SK-MEL-5 (cell line): ENCODE results near the gene ASZ1. TPM values are rescaled to one million over a fixed set of nuclear protein-coding genes. Genes with fewer than 3 reads are reported as not detected.

Experiments used
- DNase-seq: peaks from one replicate; pipeline ENCODE4 v3.0.0-alpha.2; 2016; ENCODE audit warnings: low read depth, low spot score
- in situ Hi-C: cut with HindIII; loops from 2 replicates; pipeline ENCODE4 v1.10.0; 2016; ENCODE audit warnings: low sequenced_read_pairs, high pct_unique_total_duplicates, low pct_unique_long_range_greater_than_20kb
- total RNA-seq: library from RNA; depleted of rRNA; stranded (reverse); fragments of >200 nt; shearing (Covaris generic); gene quantifications from 2 replicates; pipeline ENCODE4 v1.2.3, GENCODE V29; 2014

Gene ASZ1
- total RNA-seq, 1 experiment from 2014 or later: 1.3 TPM

DNA sequence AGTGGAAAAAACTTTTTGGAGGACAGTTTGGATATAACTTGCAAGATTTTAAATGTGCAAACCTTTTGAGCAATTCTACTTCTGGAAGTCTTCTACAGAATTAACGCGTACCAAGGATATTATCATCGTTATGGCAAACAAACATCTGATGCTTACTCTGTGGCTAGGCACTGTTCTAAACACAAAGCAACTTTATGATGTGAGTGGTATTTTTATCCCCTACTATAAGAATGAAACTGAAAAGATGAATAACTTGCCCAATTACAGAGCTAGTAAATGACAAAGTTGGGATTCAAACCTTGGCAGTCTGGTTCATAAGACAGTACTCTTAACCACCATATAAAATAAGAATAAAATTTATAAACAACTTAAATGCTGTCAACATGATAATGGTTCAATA lies 15.8 kb downstream of the ASZ1 start:
- peak; percentile 61 for DNase-seq
- in situ Hi-C loops: no loop called here

DNA sequence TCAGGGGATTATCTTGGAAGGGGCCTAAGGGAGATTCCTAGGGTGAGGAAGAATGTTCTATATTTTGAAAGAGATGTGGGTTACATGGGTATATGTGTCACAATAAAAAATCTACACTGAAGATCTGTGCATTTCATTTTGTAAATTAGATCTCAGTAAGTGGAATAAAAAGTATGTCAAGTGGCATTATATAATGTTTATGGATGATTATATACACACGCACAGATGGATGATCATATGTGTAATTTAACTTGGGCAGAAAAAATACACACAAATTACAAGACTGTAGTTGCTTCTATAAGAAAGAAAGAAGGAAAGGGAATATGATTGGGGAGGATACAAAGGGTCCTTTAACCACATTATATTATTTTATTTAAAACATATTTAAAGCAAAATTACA lies 18.5 kb downstream of the ASZ1 start:
- in situ Hi-C loops: no loop called here
- no peak for DNase-seq

DNA sequence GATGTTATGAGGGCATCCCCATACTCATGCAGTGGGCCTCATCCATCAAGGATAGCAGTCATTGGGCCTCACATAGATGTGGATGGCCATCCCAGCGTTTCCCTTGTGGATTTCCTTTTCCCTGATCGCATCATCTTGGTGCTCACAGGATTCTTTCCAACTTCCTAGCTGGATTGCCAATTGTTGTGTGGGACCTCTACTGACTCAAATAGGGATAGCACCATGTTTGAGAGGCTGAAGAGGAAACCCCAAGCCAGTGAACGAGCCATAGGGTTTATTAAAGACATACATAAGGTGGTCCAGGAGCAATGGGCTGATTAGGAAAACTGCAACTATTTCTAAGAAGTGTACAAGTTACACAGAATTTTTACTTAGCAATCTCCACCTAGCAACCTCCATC lies 21.8 kb downstream of the ASZ1 start:
- in situ Hi-C loops: no loop called here

DNA sequence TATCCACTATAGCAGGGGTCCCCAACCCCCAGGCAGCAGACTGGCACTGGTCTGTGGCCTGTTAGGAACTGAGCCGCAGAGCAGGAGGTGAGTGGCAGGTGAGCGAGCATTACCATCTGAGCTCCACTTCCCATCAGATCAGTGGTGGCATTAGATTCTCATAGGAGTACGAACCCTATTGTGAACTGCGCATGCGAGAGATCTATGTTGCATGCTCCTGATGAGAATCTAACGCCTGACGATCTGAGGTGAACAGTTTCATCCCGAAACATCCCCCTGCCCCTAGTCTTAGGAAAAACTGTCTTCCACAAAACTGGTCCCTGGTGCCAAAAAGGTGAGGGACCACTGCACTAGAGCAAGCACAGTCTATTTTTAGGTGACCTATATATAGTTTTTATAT lies 23.6 kb downstream of the ASZ1 start:
- no peak for DNase-seq
- in situ Hi-C loops: no loop called here

More for the DNA sequence above, 21.8 kb downstream of the ASZ1 start:
- DNase-seq: peak; percentile 23

DNA sequence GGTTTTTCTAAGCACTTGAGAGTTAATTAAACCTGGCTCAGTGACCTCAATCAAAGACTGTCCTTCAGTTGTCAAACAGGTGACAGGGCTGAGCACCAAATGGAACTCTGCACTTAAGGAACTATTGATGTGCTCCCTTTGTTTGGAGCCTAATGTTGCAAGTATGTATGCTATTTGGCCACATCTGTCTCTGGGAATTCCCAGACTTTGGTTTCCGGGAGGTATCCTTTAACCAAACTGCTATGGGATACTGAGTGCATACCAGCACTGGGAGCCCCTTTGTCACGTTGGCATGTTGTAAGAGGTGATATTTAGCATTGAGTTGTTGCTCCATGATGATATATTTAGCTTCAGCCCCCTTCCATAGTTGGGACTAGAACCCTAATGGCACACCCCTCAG lies 25.2 kb downstream of the ASZ1 start:
- no peak for DNase-seq
- in situ Hi-C loops: no loop called here

DNA sequence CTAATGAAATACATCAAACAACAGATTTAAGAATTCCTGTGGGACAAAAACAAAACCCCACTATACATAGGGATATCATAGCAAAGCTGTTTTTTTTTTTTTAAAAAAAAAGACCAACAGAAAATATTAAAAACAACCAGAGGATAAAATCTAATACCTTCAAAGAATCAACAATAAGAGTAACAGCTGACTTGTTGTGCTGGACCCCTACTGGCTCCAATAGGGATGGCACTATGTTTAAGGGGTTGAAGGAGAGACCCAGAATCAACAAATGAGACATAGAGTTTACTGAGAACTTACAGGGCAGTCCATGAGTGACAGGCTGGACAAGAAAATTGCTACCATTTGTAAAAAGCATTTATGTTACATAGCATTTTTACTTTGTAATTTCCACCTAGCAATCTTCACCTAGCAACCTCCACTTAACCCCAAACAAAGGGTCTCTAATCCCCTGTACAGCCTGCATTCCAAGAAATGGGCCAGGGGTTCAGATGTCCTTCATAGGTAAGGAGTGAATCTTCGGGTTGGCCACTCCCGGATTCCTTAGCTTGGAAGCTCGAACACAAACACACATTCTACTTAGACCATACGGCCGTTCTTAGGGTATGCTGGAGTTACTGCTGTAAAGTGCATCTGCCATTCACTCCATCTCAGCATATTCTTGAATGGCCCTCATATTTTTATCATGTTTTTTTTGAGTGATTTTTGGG lies 25.8 kb downstream of the ASZ1 start:
- in situ Hi-C loops: no loop called here
- DNase-seq: peak; percentile 51

DNA sequence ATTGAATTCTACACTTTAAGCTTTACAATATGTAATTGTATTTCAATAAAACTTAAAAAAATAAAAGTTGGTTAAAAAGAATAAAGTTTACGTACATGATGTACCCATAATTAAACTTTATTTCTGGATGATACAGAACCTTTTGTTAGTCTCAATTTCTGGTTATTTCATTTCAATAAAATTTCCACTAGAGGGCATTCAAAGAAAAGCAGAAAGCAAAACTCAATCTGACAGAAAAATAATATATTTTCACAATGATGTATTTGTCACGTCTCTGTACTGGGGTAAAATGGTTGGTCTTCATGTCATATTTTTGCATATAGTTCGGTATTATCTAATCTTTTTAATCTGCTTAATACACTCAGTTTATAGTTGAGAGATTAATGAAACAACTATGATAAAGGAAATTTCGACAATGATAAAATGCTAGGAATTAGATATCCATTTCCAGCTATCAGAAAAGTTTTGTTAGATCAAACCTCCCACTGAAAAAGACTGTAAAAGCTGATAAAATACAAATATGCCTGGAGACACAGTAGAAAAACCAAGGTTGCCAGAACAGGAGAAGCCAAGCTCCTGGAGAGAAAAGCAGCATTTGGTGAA lies 27.4 kb downstream of the ASZ1 start:
- DNase-seq: peak; percentile 74
- in situ Hi-C loops: no loop called here

DNA sequence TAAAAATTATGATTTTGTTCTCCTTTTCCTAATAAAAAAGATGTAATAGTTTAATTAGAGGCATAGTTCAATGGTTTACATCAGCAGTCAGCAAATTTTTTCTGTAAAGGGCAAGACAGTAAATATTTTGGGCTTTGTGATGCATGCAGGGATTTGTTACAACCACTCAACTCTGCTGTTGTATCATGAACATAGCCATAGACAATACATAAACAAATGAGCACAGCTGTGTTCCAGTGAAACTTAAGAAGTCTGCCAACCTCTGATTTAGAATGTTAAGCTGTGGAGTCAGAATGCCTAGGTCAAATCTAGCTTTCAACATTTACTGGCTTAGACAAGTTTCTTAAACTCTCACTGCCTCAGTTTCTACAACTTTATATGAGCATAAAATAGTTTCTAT lies 31.6 kb downstream of the ASZ1 start:
- in situ Hi-C loops: no loop called here

DNA sequence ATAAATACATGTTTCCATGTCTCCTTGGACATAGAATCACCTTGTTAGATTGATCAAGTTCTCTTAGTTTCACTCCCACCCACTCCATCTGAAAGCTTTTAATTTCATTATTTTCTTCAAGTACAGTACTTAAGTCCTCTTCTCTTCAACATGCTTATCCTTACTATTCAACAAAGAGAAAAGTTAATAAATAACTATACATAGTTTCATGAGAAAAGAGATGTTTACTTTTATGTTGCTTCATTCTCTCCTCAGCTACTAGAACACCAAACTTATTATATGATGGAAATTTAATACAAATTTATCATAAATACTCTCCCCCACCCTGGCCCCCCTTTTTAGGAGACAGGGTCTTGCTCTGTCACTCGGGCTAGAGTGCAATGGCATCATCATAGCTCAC lies 33.5 kb downstream of the ASZ1 start:
- in situ Hi-C loops: no loop called here
- DNase-seq: no peak

More for the DNA sequence above, 31.6 kb downstream of the ASZ1 start:
- DNase-seq: no peak

DNA sequence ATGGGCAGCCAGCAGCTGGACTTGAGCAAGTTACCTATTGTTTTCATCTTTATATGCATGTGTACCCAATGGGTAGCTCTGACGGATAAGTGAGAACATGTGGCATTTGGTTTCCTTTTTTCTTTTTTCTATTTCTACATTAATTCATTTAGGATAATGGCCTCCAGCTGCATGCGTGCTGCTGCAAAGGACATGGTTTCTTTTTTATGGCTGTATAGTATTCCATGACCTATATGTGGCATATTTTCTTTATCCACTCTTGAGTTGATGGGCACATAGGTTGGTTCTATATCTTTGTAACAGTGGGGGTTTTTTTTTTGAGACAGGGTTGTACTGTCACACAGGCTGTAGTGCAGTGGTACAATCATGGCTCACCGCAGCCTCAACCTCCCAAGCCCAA lies 37.4 kb downstream of the ASZ1 start:
- in situ Hi-C loops: no loop called here
- no peak for DNase-seq

DNA sequence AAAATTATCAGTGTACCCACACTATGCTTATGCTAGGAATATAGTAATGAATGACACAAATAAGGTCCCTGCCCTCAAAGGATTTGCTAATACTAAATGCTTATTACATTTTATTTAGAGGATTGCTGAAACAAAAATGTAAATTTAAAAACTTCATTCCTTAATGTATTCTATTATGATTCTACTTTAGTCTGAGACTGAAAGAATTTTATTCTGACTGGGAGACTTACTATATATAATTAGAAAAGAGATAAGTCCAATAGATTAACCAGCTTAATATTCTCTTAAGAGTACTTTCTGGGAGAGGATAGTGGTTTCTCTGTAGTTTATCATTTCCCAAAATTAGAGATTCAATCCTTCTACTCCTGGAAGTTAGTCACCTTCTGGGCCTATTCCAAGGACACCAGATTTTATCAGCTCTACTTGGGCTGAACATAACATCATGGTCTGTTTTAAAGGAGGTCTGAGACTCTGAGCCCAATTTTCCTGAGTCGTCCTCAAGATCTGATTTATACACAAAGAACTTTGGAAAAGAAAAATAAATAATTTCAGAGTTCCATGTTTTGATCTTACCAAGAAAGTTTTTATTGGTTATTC lies 41.1 kb downstream of the ASZ1 start:
- in situ Hi-C loops: no loop called here
- DNase-seq: no peak

DNA sequence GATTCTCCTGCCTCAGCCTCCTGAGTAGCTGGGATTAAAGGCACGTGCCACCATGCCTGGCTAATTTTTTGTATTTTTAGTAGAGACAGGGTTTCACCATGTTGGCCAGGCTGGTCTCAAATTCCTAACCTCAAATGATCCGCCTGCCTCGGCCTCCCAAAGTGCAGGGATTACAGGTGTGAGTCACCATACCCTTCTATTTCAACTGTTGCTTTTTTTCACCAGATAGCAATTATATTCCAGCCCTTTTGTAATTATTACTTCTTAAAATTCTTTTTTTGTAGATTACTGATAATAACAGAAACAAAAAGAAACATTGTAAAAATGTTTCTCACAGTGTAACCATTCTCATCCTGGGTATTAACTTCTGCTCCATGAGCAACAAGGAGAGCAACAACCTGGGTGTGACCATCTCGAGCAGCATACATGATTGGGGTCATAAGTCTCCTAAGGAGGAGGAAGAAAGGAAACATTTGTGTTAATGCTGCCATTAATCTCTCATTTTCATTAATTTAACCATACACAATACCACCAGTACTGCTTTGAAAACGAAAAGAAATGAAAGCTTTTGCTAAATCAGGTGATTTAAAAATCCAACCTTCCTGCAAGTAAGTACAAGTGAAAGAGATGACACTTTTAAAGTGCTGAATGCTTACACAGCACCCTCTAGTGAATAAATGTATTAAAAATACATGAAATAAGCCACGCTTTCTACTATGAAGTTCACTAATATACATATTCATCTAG lies 41.8 kb downstream of the ASZ1 start:
- DNase-seq: peak; percentile 57
- in situ Hi-C loops: no loop called here

DNA sequence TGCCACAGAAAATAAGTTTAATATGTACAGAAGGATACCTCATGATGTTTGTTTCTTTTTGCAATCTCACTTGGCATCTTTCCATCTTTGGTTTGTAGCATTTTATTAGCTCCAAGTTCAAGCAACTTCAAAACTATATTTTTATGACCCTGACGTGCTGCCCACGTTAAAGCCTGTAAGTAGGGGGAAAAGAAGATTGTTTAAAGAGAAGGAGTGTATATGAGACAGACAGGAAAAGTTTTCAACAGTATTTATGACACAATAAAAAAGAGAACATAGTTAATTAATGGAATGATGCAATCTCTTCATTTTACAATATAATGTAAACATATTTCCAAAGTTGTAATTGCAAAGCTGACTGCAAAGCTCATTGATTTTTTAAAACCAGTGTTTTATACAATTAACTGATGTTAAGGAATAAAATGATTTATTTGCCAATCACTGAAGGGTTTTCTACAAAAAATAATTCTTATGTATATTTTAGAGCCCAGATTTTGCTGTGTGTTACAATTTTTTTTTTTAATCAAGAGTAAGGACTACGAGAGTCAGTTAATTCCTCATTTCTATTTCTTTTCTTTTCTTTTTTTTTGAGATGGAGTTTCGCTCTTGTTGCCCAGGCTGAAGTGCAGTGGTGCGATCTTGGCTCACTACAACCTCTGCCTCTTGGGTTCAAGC lies 42.5 kb downstream of the ASZ1 start:
- in situ Hi-C loops: no loop called here
- no peak for DNase-seq

DNA sequence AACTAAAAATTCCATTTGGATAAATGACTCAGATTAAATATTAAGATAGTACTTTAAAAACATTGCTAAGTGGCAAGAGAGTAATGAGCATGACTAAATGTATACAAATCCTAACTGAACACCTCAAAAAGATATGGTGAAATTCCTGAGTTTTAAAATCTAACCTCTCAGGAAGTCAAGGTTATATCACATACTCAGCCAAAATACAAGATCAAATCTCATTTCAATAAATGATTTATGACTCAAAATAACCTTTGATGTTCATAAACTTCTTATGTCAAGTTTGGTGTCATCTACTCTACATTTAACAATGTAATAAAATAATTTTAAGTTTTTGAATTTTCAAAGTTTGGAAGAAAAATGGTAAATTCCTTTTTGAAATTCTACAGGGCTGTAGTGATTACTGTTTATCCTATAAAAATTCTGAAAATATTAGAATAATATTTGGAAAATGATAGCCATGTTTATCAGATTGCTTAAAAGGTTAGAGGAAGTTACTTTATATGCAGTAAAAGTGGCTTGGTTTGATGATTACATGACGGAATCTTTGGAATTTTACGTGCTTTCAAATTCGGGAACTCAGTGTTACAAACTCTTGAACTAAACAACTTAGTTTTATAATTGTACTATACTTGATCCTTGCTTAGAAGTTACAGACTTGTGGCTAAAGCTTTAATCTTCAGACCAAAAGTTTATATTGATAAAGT lies 43.7 kb downstream of the ASZ1 start:
- in situ Hi-C loops: no loop called here
- no peak for DNase-seq

DNA sequence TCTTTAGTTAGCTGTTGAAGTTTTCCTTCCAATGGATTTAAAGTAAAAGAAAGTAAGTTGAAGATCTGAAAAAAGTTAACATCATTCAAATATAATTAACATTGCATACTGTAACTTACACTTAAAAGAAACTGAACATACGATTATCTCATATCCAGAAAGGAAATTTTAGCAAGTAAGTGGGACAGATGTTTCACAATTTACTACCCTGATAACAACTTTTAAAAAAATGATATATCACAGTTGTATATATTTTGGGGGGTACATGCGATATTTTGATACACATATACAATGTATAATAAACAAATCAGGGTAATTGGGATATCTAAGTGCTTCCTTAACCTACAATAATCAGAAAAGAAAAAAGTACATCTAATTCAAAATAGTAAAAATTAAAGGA lies 44.2 kb downstream of the ASZ1 start:
- in situ Hi-C loops: no loop called here
- no peak for DNase-seq

DNA sequence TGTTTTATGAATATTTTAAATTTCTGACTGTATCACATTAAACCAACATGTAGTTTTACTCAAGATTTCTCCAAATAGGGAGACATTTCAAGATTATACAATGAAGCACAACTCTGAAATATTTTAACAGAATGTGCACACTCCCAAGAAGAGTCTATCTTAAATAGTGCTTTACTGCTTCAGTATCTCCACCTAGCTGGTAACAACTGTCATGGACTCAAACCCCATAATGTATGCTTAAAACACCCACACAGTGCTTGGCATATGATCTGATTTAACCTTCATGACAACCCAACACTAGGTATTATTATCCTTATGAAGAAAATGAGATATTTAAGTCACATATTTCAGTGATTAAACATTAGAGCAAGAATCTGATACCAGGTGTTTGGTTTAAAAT lies 45.9 kb downstream of the ASZ1 start:
- in situ Hi-C loops: no loop called here
- peak; percentile 24 for DNase-seq

DNA sequence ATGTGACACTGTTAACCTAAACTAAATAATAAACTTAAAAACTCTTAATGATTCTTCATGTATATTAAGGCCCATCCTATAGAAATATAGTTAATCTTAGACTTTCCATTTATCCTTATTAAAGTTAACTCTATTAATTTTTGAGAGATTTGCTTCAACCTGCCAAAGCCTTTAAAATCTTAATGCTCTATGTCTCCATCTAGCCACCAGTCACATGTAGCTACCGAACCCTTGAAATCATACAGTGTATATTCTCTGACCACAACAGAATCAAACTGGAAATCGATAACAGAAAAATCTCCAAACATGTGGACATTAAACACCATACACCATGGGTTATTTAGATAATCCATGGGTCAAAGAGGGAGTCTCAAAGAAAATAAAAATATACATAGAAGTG lies 51.9 kb downstream of the ASZ1 start:
- in situ Hi-C loops: no loop called here
- peak; percentile 11 for DNase-seq
